ENCODE measurements around the gene DOK3. TPM values are rescaled to one million over a fixed set of nuclear protein-coding genes. Genes with fewer than 3 reads are reported as not detected.

The DOK3 gene
- total RNA-seq, 1 experiment from 2014 or later, result 8.0 TPM

DNA sequence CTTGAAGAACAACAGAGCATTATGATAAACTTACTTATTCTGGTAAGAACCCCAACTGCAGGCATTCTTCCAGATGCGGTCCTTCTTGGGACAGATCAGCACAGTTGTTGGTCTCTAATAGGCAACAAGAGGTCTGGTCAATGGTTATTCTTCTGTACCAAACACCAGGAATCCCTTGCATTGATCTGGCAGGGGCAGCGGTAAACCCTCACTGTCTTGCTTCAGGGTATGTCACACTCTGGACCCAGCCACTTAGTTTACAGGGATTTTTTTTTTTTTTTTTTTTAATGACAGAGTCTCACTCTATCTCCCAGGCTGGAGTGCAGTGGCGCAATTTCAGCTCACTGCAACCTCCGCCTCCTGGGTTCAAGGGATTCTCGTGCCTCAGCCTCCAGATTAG, 46.0 kb upstream of the DOK3 start:
- ChIA-PET POLR2A (no interaction called here), RAD21 (ENCODE audit: low non-redundant PET in 1 of 2, low total read pairs in 2 of 2, uncharacterized antibody in 2 of 2, unreplicated experiment in 2 of 2) (no interaction called here), CTCF (no interaction called here)
- intact Hi-C loops (cut with micrococcal nuclease), result no loop called here
- no peak for DNase-seq (ENCODE audit: low read depth, low spot score)
- no peak for ATAC-seq
- BruUV-seq (replicated peaks), result no TSS peak
- no peak overlapping the region for H3K9ac ChIP-seq (ENCODE audit: low read length)
- H3K4me2 ChIP-seq (ENCODE audit: low read length), result no peak overlapping the region
- H3K27me3 ChIP-seq (ENCODE audit: insufficient read depth, low read length), result no peaks in the 10 kb centered on the region
- no peaks in the 10 kb centered on the region for H4K20me1 ChIP-seq (ENCODE audit: insufficient read depth)
- H3K4me1 ChIP-seq (ENCODE audit: control insufficient read depth in 1 of 2, insufficient read depth in 2 of 2, low read length in 2 of 2), result peaks cover 11 to 22% of the 10 kb centered on the region in 2 experiments; a peak in 3 of 4 replicates
- no peak overlapping the region for H2AFZ ChIP-seq (ENCODE audit: low read depth, low read length, poor library complexity, severe bottlenecking)
- H3K27ac ChIP-seq (ENCODE audit: low read depth, low read length), result no peak overlapping the region
- no peak overlapping the region for H3K4me3 ChIP-seq (replicated peaks in 1 of 2; ENCODE audit: low read depth in 1 of 2, low read length in 2 of 2)
- H3K9me3 ChIP-seq (ENCODE audit: control insufficient read depth in 1 of 2, insufficient read depth in 1 of 2, low read depth in 1 of 2, low read length in 2 of 2), result no peaks in the 10 kb centered on the region
- peaks cover 30% of the 10 kb centered on the region for H3K79me2 ChIP-seq (ENCODE audit: insufficient read depth, low read length)
- peaks cover 0 to 4% of the 10 kb centered on the region in 2 experiments; a peak in 1 of 4 replicates for H3K36me3 ChIP-seq (ENCODE audit: control insufficient read depth in 1 of 2, insufficient read depth in 2 of 2, low read length in 2 of 2)
- TF ChIP-seq CBX3 (IDR thresholded peaks at IDR 0.05; ENCODE audit: low read depth) (no peak), SP1 (IDR thresholded peaks at IDR 0.05; ENCODE audit: low read depth) (no peak), EZH2 (IDR thresholded peaks at IDR 0.05) (no peak), CEBPB (IDR thresholded peaks at IDR 0.05; ENCODE audit: low read depth) (no peak), ZNF274 (IDR thresholded peaks at IDR 0.05; ENCODE audit: low read depth, low read length) (no peak), TCF7L2 (IDR thresholded peaks at IDR 0.05; ENCODE audit: borderline replicate concordance, extremely low read depth, insufficient read depth, insufficient read length) (no peak), JUND (IDR thresholded peaks at IDR 0.05) (no peak), MAX (IDR thresholded peaks at IDR 0.05) (no peak), RAD21 (IDR thresholded peaks at IDR 0.05; ENCODE audit: low read depth) (no peak), ATF3 (IDR thresholded peaks at IDR 0.05) (no peak), ZBTB33 (IDR thresholded peaks at IDR 0.05; ENCODE audit: extremely low read depth, insufficient replicate concordance, low read length) (no peak), POLR2A (IDR thresholded peaks at IDR 0.05; ENCODE audit: borderline replicate concordance, extremely low read depth, insufficient read depth, insufficient read length) (no peak), SIN3A (IDR thresholded peaks at IDR 0.05; ENCODE audit: low read depth) (no peak), ELF1 (IDR thresholded peaks at IDR 0.05; ENCODE audit: borderline replicate concordance, low read depth) (no peak)
- TF ChIP-seq, protein P1, sequence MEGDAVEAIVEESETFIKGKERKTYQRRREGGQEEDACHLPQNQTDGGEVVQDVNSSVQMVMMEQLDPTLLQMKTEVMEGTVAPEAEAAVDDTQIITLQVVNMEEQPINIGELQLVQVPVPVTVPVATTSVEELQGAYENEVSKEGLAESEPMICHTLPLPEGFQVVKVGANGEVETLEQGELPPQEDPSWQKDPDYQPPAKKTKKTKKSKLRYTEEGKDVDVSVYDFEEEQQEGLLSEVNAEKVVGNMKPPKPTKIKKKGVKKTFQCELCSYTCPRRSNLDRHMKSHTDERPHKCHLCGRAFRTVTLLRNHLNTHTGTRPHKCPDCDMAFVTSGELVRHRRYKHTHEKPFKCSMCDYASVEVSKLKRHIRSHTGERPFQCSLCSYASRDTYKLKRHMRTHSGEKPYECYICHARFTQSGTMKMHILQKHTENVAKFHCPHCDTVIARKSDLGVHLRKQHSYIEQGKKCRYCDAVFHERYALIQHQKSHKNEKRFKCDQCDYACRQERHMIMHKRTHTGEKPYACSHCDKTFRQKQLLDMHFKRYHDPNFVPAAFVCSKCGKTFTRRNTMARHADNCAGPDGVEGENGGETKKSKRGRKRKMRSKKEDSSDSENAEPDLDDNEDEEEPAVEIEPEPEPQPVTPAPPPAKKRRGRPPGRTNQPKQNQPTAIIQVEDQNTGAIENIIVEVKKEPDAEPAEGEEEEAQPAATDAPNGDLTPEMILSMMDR (IDR thresholded peaks at IDR 0.05 in 2 of 3, conservative IDR thresholded peaks at IDR 0.05 in 1 of 3; ENCODE audit: borderline replicate concordance in 1 of 3, insufficient read depth in 1 of 3, low read depth in 2 of 3, low read length in 2 of 3), result no peak
- H3K9me2 ChIP-seq (ENCODE audit: insufficient read depth), result no peaks in the 10 kb centered on the region
